Keratinocyte (primary cell): Measurements from ENCODE around the gene PRR16.

Source experiments
- CTCF ChIP-seq, 3 experiments: IDR thresholded peaks in 1 of 3; conservative IDR thresholded peaks in 1 of 3; optimal IDR thresholded peaks in 1 of 3; 2 replicates in 2 of 3; 3 replicates in 1 of 3; pipeline versions ENCODE3 to v1.5.1; 2011; ENCODE audit warnings: low read length in 3 of 3, mild to moderate bottlenecking in 3 of 3, moderate library complexity in 2 of 3, control low read depth in 1 of 3, inconsistent platforms in 1 of 3; ENCODE audit not compliant: insufficient read depth in 2 of 3; ENCODE audit errors: extremely low read depth in 1 of 3
- EZH2 ChIP-seq: IDR thresholded peaks from one replicate; pipeline ENCODE4 v1.6.1; 2012; ENCODE audit warnings: inconsistent platforms, mild to moderate bottlenecking, low read length, moderate library complexity

GRCh38 chr5:120528609-120529008 is 64.5 kb downstream of the PRR16 start:
- TF ChIP-seq CTCF (optimal IDR thresholded peaks at IDR 0.05 in 1 of 3, IDR thresholded peaks at IDR 0.05 in 1 of 3, conservative IDR thresholded peaks at IDR 0.05 in 1 of 3; ENCODE audit: extremely low read depth in 1 of 3, insufficient read depth in 2 of 3, low read length in 3 of 3) (no peak), EZH2 (no peak)
